GM12891 (cell line): ENCODE results near the gene EIF4G3.

Experiments used
- POLR2A ChIP-seq: IDR thresholded peaks from 2 replicates; pipeline ENCODE4 v1.6.1; 2011; ENCODE audit warnings: low read depth, low read length, control low read depth
- POLR2AphosphoS5 ChIP-seq: IDR thresholded peaks from 2 replicates; pipeline ENCODE4 v1.6.1; 2011; ENCODE audit warnings: low read depth, low read length, control low read depth
- SPI1 ChIP-seq: IDR thresholded peaks from 2 replicates; pipeline ENCODE4 v1.6.1; 2011; ENCODE audit warnings: low read depth, low read length, control low read depth
- TAF1 ChIP-seq: IDR thresholded peaks from 2 replicates; pipeline ENCODE4 v1.6.1; 2011; ENCODE audit warnings: low read depth, low read length, control low read depth

GRCh38 chr1:21064057-21064456 lies 112.6 kb downstream of the EIF4G3 start:
- TF ChIP-seq SPI1: no peak
- TF ChIP-seq POLR2AphosphoS5: no peak
- TF ChIP-seq POLR2A: no peak
- no peak for TF ChIP-seq TAF1
